Ishikawa (cell line): ENCODE data around the gene MBD3L2B.

Experiments
- CEBPB ChIP-seq: IDR thresholded peaks from 2 replicates; pipeline ENCODE4 v1.6.1; 2012
- CREB1 ChIP-seq: IDR thresholded peaks from 2 replicates; pipeline ENCODE4 v1.6.1; 2012; ENCODE audit warnings: low read depth
- EGR1 ChIP-seq: IDR thresholded peaks from 2 replicates; pipeline ENCODE4 v1.6.1; 2012
- EP300 ChIP-seq: IDR thresholded peaks from 2 replicates; pipeline ENCODE4 v1.6.1; 2012; ENCODE audit warnings: borderline replicate concordance
- FOXM1 ChIP-seq: IDR thresholded peaks from 2 replicates; pipeline ENCODE4 v1.6.1; 2012; ENCODE audit warnings: low read depth, borderline replicate concordance
- MAX ChIP-seq: IDR thresholded peaks from 2 replicates; pipeline ENCODE4 v1.6.1; 2012
- NFIC ChIP-seq: IDR thresholded peaks from 2 replicates; pipeline ENCODE4 v1.6.1; 2012
- RAD21 ChIP-seq: IDR thresholded peaks from 2 replicates; pipeline ENCODE4 v1.6.1; 2012; ENCODE audit warnings: low read depth
- REST ChIP-seq: IDR thresholded peaks from 2 replicates; pipeline ENCODE4 v1.6.1; 2012; ENCODE audit warnings: low read depth, mild to moderate bottlenecking
- TAF1 ChIP-seq: IDR thresholded peaks from 2 replicates; pipeline ENCODE4 v1.6.1; 2012; ENCODE audit warnings: low read depth, mild to moderate bottlenecking
- TEAD4 ChIP-seq: IDR thresholded peaks from 2 replicates; pipeline ENCODE4 v1.6.1; 2012
- YY1 ChIP-seq: IDR thresholded peaks from 2 replicates; pipeline ENCODE4 v1.6.1; 2012; ENCODE audit warnings: low read depth

DNA sequence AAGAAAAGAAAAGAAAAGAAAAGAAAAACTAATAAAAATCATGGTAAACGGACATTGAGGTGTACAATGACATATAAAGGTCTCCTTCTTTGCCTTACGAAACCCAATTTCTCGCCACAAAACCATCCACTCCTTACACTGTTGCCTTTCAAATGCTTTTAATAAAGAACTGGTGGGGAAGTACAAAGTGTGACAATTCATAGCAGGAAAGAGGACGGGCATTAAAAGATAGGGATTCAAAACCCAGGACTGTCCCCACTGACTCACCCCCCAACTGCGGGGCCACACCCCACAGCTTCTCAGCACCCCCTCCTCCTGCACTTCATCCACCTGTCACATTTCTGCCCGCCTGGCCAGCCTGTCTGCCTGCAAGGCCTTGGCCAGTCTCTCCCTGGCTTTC, 2.4 kb downstream of the MBD3L2B start:
- TF ChIP-seq REST (no peak), MAX (no peak), CEBPB (no peak), RAD21 (no peak), TAF1 (no peak), EGR1 (no peak), EP300 (no peak), TEAD4 (no peak), CREB1 (no peak), NFIC (no peak), FOXM1 (no peak), YY1 (no peak)
